Measurements from ENCODE around the gene USB1. TPM values are rescaled to one million over a fixed set of nuclear protein-coding genes. Genes with fewer than 3 reads are reported as not detected.

The USB1 gene
- total RNA-seq, 2 experiments from 2014 or later: 37.3 to 38.5 TPM

DNA sequence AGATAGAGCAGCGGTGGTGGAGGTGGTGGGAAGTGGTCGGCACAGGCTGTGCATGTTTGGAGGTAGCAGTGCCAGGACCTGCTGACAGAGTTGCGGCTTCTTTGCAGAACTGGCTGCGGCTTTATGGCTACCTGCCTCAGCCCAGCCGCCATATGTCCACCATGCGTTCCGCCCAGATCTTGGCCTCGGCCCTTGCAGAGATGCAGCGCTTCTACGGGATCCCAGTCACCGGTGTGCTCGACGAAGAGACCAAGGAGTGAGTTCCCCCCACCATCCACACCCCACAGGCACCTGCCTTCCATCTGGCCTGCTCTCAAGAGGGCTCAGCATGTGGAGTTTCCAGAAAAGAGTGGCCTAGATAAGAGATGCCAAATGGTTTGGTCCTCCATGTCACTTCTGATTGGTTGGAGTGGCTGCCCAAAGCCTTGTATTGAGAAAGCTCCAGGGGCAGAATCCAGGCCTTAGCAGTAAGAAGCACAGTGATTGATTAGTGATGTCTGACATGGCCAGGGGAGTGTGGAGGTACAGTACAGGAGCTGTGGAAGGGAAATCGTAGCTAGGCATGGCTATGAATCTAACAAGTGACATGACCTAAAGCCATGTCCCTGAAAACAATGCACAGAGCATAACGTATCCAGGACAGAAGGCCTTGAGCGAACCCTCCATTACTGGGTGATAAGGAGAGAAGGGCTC, 36.3 kb downstream of the USB1 start:
- H3K27ac Mint-ChIP-seq: no peak overlapping the region
- CTCF ChIA-PET: interaction anchor here (0.7 to 0.9 kb wide), 3 partner anchors 23 to 934 kb away, joined by 3 read pairs; no protein-coding TSS in a partner anchor
- H3K9me3 Mint-ChIP-seq (ENCODE audit: low read depth): no peaks in the 10 kb centered on the region
- ATAC-seq (no peak), DNase-seq (no peak)
- no peak overlapping the region for H3K4me3 Mint-ChIP-seq
- no peaks in the 10 kb centered on the region for H3K27me3 Mint-ChIP-seq
- intact Hi-C loops (cut with DNase I, micrococcal nuclease): no loop called here
- H3K36me3 Mint-ChIP-seq (ENCODE audit: low read depth): no peaks in the 10 kb centered on the region
- POLR2A ChIA-PET: no interaction called here
- H3K4me1 Mint-ChIP-seq: no peaks in the 10 kb centered on the region

DNA sequence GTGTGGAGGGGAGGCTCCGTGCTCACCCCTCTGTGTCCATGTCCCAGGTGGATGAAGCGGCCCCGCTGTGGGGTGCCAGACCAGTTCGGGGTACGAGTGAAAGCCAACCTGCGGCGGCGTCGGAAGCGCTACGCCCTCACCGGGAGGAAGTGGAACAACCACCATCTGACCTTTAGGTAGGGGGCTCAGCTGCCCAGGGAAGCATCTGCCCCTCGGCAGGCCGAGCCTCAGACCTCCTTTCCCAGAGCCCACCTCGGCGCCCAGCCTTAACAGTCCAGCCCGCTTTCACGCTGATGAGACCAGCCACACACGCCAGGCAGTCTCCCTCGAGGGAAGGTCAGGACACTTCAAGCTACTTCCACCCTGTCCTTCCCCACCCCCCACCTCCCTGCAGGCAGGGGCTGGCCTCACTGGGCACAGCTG, 37.0 kb downstream of the USB1 start:
- ChIA-PET CTCF (interaction anchor here (0.7 to 0.9 kb wide), 2 partner anchors 24 to 935 kb away, joined by 3 read pairs; no protein-coding TSS in a partner anchor), POLR2A (no interaction called here)
- H3K4me1 Mint-ChIP-seq: no peaks in the 10 kb centered on the region
- intact Hi-C loops (cut with DNase I, micrococcal nuclease): no loop called here
- no peak overlapping the region for H3K27ac Mint-ChIP-seq
- H3K36me3 Mint-ChIP-seq (ENCODE audit: low read depth): no peaks in the 10 kb centered on the region
- no peak for DNase-seq
- no peak overlapping the region for H3K4me3 Mint-ChIP-seq
- ATAC-seq: no peak
- H3K27me3 Mint-ChIP-seq: no peaks in the 10 kb centered on the region
- no peaks in the 10 kb centered on the region for H3K9me3 Mint-ChIP-seq (ENCODE audit: low read depth)

- intact Hi-C loops (cut with DNase I, micrococcal nuclease): no loop called here
- Mint-ChIP-seq H3K27me3 (no peaks in the 10 kb centered on the region), H3K27ac (no peak overlapping the region), H3K9me3 (ENCODE audit: low read depth) (no peaks in the 10 kb centered on the region), H3K36me3 (ENCODE audit: low read depth) (no peaks in the 10 kb centered on the region), H3K4me1 (no peaks in the 10 kb centered on the region), H3K4me3 (no peak overlapping the region)
- DNase-seq (no peak), ATAC-seq (no peak)
- ChIA-PET POLR2A (no interaction called here), CTCF (no interaction called here)
These were observed 38.8 kb downstream of the USB1 start for GRCh38 chr16:58039829-58040495.

- DNase-seq: no peak
- Mint-ChIP-seq H3K4me1 (no peaks in the 10 kb centered on the region), H3K27ac (no peak overlapping the region), H3K4me3 (no peak overlapping the region), H3K27me3 (no peaks in the 10 kb centered on the region), H3K36me3 (ENCODE audit: low read depth) (no peaks in the 10 kb centered on the region), H3K9me3 (ENCODE audit: low read depth) (no peaks in the 10 kb centered on the region)
- intact Hi-C loops (cut with DNase I, micrococcal nuclease): no loop called here
- ChIA-PET POLR2A (no interaction called here), CTCF (no interaction called here)
- ATAC-seq: no peak
These were observed 39.3 kb downstream of the USB1 start for GRCh38 chr16:58040496-58040846.

DNA sequence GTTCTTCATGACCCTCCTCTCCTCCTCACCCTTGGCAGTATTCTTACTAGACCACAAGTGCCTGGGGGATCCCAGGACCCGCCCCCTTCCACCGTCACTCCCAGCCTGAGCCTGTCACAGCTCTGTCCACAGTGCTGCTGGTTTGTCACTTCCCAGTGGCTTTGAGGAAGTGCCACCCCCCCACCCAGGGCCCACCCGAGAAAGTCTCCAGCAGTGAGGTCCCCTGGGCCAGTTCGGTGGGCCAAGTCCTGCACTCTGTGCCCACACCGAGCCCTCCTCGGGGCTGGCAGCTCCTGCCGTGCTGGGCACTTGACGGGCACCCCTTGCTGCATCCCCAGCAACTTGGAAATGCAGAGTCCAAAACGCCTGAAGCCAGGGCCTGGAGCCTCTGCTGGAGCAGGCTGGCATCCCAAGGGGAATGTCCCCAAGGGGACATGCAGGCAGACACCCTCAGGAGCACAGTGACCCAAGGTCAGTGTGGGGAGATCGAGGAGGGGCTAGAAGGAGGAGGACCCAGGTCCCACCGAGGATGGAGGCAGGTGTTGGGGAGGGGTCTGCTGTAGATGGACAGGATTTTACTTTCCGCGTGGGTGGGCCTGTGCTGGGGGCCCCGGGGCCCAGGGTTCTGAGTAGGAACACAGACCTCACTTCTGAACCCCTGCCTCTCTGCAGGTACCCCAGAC, 39.9 kb downstream of the USB1 start:
- ATAC-seq (no peak), DNase-seq (no peak)
- Mint-ChIP-seq H3K4me1 (no peaks in the 10 kb centered on the region), H3K9me3 (ENCODE audit: low read depth) (no peaks in the 10 kb centered on the region), H3K4me3 (no peak overlapping the region), H3K36me3 (ENCODE audit: low read depth) (no peaks in the 10 kb centered on the region), H3K27me3 (no peaks in the 10 kb centered on the region), H3K27ac (no peak overlapping the region)
- ChIA-PET CTCF (no interaction called here), POLR2A (no interaction called here)
- intact Hi-C loops (cut with DNase I, micrococcal nuclease): no loop called here

- DNase-seq (no peak), ATAC-seq (no peak)
- Mint-ChIP-seq H3K9me3 (ENCODE audit: low read depth) (no peaks in the 10 kb centered on the region), H3K4me3 (no peak overlapping the region), H3K36me3 (ENCODE audit: low read depth) (no peaks in the 10 kb centered on the region), H3K4me1 (no peaks in the 10 kb centered on the region), H3K27me3 (no peaks in the 10 kb centered on the region), H3K27ac (no peak overlapping the region)
- intact Hi-C loops (cut with DNase I, micrococcal nuclease): no loop called here
- ChIA-PET CTCF (no interaction called here), POLR2A (no interaction called here)
These were observed 40.4 kb downstream of the USB1 start for GRCh38 chr16:58041628-58041955.

DNA sequence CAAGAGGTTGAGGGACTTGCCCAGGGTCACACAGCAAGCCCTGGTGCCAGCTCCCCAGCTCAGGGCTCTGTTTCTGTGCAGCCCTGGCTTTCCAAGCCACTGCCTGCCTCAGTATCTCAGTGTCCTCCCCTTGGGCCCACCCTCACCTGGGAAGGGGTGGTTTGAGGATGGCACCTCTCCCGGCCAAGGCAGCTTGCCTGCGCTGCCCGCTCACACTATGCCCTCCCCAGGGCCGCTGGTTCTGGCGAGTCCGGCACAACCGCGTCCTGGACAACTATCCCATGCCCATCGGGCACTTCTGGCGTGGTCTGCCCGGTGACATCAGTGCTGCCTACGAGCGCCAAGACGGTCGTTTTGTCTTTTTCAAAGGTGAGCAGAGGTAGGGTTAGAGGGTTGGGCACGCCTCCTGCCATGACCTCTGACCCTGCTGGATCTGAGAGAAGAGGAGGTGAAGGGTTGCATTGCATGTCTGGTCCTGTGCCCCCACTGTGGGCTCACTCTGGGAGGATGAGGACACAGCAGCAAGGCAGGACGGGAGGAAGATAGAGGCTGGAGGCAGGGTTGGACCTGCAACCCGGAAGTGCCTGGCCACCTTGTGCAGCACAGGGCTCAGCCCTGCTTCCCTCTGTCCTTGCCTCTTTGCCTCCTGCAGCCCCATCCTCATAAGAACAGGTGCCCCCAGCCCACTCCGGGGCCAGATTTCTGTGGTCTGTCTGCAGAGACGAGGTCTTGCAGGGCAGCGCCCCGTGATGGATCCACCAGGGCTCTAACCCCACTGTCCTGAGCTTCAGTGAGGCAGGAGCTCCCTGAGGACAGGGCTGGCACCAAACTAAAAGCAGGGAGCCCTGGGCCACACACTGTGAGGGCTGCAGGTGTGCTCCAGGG, 41.0 kb downstream of the USB1 start:
- H3K9me3 Mint-ChIP-seq (ENCODE audit: low read depth): no peaks in the 10 kb centered on the region
- CTCF ChIA-PET: no interaction called here
- H3K27ac Mint-ChIP-seq: no peak overlapping the region
- no peak for DNase-seq
- no peaks in the 10 kb centered on the region for H3K36me3 Mint-ChIP-seq (ENCODE audit: low read depth)
- no peaks in the 10 kb centered on the region for H3K27me3 Mint-ChIP-seq
- POLR2A ChIA-PET: no interaction called here
- ATAC-seq: no peak
- intact Hi-C loops (cut with DNase I, micrococcal nuclease): no loop called here
- no peaks in the 10 kb centered on the region for H3K4me1 Mint-ChIP-seq
- no peak overlapping the region for H3K4me3 Mint-ChIP-seq

- ATAC-seq (no peak), DNase-seq (no peak)
- no peak overlapping the region for H3K27ac Mint-ChIP-seq
- intact Hi-C loops (cut with DNase I, micrococcal nuclease): no loop called here
- no peaks in the 10 kb centered on the region for H3K4me1 Mint-ChIP-seq
- CTCF ChIA-PET: no interaction called here
- POLR2A ChIA-PET: no interaction called here
- H3K9me3 Mint-ChIP-seq (ENCODE audit: low read depth): no peaks in the 10 kb centered on the region
- H3K4me3 Mint-ChIP-seq: no peak overlapping the region
- no peaks in the 10 kb centered on the region for H3K36me3 Mint-ChIP-seq (ENCODE audit: low read depth)
- no peaks in the 10 kb centered on the region for H3K27me3 Mint-ChIP-seq
These were observed 41.8 kb downstream of the USB1 start for GRCh38 chr16:58042886-58043515.

- Mint-ChIP-seq H3K4me3 (no peak overlapping the region), H3K4me1 (no peaks in the 10 kb centered on the region), H3K27me3 (no peaks in the 10 kb centered on the region), H3K27ac (no peak overlapping the region), H3K9me3 (ENCODE audit: low read depth) (no peaks in the 10 kb centered on the region), H3K36me3 (ENCODE audit: low read depth) (no peaks in the 10 kb centered on the region)
- ChIA-PET POLR2A (no interaction called here), CTCF (interaction anchor here (0.5 kb wide), 1 partner anchor 24 kb away, joined by 3 read pairs; no protein-coding TSS in a partner anchor)
- ATAC-seq (no peak), DNase-seq (no peak)
- intact Hi-C loops (cut with DNase I, micrococcal nuclease): no loop called here
These were observed 42.5 kb downstream of the USB1 start for GRCh38 chr16:58043571-58044155.

GRCh38 chr16:58044266-58045019, 43.2 kb downstream of the USB1 start:
- CTCF ChIA-PET: interaction anchor here (0.5 kb wide), 1 partner anchor 25 kb away, joined by 3 read pairs; no protein-coding TSS in a partner anchor
- no peak overlapping the region for H3K4me3 Mint-ChIP-seq
- intact Hi-C loops (cut with DNase I, micrococcal nuclease): no loop called here
- H3K36me3 Mint-ChIP-seq (ENCODE audit: low read depth): no peaks in the 10 kb centered on the region
- no peaks in the 10 kb centered on the region for H3K27me3 Mint-ChIP-seq
- POLR2A ChIA-PET: no interaction called here
- no peaks in the 10 kb centered on the region for H3K9me3 Mint-ChIP-seq (ENCODE audit: low read depth)
- H3K4me1 Mint-ChIP-seq: no peaks in the 10 kb centered on the region
- no peak for ATAC-seq
- DNase-seq: no peak
- no peak overlapping the region for H3K27ac Mint-ChIP-seq
